Esophagus muscularis mucosa (tissue), 4 donors: ENCODE data around the gene CRYGC. TPM values are rescaled to one million over a fixed set of nuclear protein-coding genes. Genes with fewer than 3 reads are reported as not detected.
"Not testable (repeated sequence)": the region's sequence is repeated elsewhere in the genome, so short reads cannot be mapped to it uniquely, and the experiment has no call there.

Source experiments
- DNase-seq: peaks from one replicate; pipeline ENCODE4 v3.0.0-alpha.2; 2017; ENCODE audit errors: extremely low spot score
- H3K27ac ChIP-seq, 4 donors: fragments of 200-600 bp; sonication (generic); replicated peaks in 1 of 4; 1 replicate in 3 of 4; 2 replicates in 1 of 4; pipeline ENCODE4 v1.5.1; 2016 to 2019; ENCODE audit warnings: mild to moderate bottlenecking in 1 of 4
- H3K27me3 ChIP-seq, 4 donors: fragments of 200-600 bp; sonication (generic); one replicate each; pipeline versions ENCODE4 v1.5.1 to v1.6.0; 2016 to 2019
- H3K36me3 ChIP-seq, 4 donors: fragments of 200-600 bp; sonication (generic); one replicate each; pipeline ENCODE4 v1.5.1; 2016 to 2019
- H3K4me1 ChIP-seq, 4 donors: fragments of 200-600 bp; sonication (generic); one replicate each; pipeline ENCODE4 v1.5.1; 2016 to 2019
- H3K4me3 ChIP-seq, 4 donors: fragments of 200-600 bp; sonication (generic); 1 replicate in 2 of 4; 2 replicates in 2 of 4; pipeline ENCODE4 v1.5.1; 2016 to 2019; ENCODE audit warnings: mild to moderate bottlenecking in 4 of 4, moderate library complexity in 1 of 4
- H3K9me3 ChIP-seq, 4 donors: fragments of 200-600 bp; sonication (generic); 1 replicate in 3 of 4; 2 replicates in 1 of 4; pipeline ENCODE4 v1.5.1; 2016 to 2019
- CTCF ChIP-seq, 3 experiments: fragments of 200-600 bp in 2 of 3; fragments of 450-650 bp in 1 of 3; sonication (generic) in 2 of 3; IDR thresholded peaks; one replicate each; pipeline ENCODE4 v1.5.1; 2017 to 2019; ENCODE audit warnings: antibody characterized with exemption in 3 of 3, mild to moderate bottlenecking in 2 of 3, moderate library complexity in 1 of 3
- EP300 ChIP-seq: sonication (generic); formaldehyde crosslinking; IDR thresholded peaks from one replicate; pipeline ENCODE4 v1.6.1; 2017; ENCODE audit warnings: antibody characterized with exemption
- POLR2A ChIP-seq: fragments of 450-650 bp; IDR thresholded peaks from one replicate; pipeline ENCODE4 v1.6.1; 2017; ENCODE audit warnings: antibody characterized with exemption, moderate library complexity, mild to moderate bottlenecking, low read depth
- POLR2AphosphoS5 ChIP-seq, 2 donors: sonication (generic); formaldehyde crosslinking; IDR thresholded peaks; one replicate each; pipeline ENCODE4 v1.6.1; 2017; ENCODE audit warnings: antibody characterized with exemption in 2 of 2
- WGBS: methylation state at CpG from one replicate; pipeline ENCODE4 v1.1.5; 2018; 5-methylcytosine and 5-hydroxymethylcytosine counted together
- intact Hi-C: fragments of 100-400 bp; cut with DNase I; formaldehyde crosslinking; loops from one replicate; pipeline ENCODE4 v1.15.1; 2023
- total RNA-seq, 4 donors: library from RNA; depleted of rRNA; stranded (reverse); fragments of >200 nt; gene quantifications; one replicate each; pipeline versions ENCODE4 v1.1.0 to v1.2.1, GENCODE V29; 2016

The CRYGC gene
- total RNA-seq, 4 donors from 2014 or later, result not detected

- peaks cover 0 to 6% (median 0%) of the 10 kb centered on the region in 4 donors for H3K27me3 ChIP-seq
- no peaks in the 10 kb centered on the region for H3K9me3 ChIP-seq
- no peak for TF ChIP-seq POLR2A
- TF ChIP-seq POLR2AphosphoS5 (IDR thresholded peaks at IDR 0.05), result no peak
- TF ChIP-seq EP300, result no peak
- TF ChIP-seq CTCF (IDR thresholded peaks at IDR 0.05), result no peak
- no peak overlapping the region for H3K27ac ChIP-seq
- no peak overlapping the region for H3K4me3 ChIP-seq
- H3K4me1 ChIP-seq, result peaks cover 0 to under 1% (median under 1%) of the 10 kb centered on the region in 4 donors
- no peak for DNase-seq
- intact Hi-C loops, result no loop called here
- no peaks in the 10 kb centered on the region for H3K36me3 ChIP-seq
- WGBS, result 97% methylated on average over 3 of the region's 3 CpGs
These were observed 10.7 kb downstream of the CRYGC start for GRCh38 chr2:208118918-208119317.

GRCh38 chr2:208117390-208117789 is 12.2 kb downstream of the CRYGC start:
- intact Hi-C loops, H3K9me3 ChIP-seq, H3K27ac ChIP-seq, H3K4me1 ChIP-seq, H3K36me3 ChIP-seq, H3K4me3 ChIP-seq, DNase-seq: not testable (repeated sequence)
- 93% methylated on average over 11 of the region's 11 CpGs for WGBS
- H3K27me3 ChIP-seq, result peaks cover 0 to 13% (median 3%) of the 10 kb centered on the region in 4 donors

- H3K27me3 ChIP-seq, result peaks cover 0 to 23% (median 4%) of the 10 kb centered on the region in 4 donors
- no peak for DNase-seq
- H3K9me3 ChIP-seq, result no peaks in the 10 kb centered on the region
- intact Hi-C loops, result no loop called here
- 68% methylated on average over 7 of the region's 7 CpGs for WGBS
- H3K27ac ChIP-seq, result no peak overlapping the region
- H3K36me3 ChIP-seq, result no peaks in the 10 kb centered on the region
- H3K4me3 ChIP-seq, result no peak overlapping the region
- TF ChIP-seq POLR2AphosphoS5 (IDR thresholded peaks at IDR 0.05) (no peak), POLR2A (no peak), CTCF (IDR thresholded peaks at IDR 0.05) (no peak), EP300 (no peak)
- peaks cover 0 to 7% (median 6%) of the 10 kb centered on the region in 4 donors for H3K4me1 ChIP-seq
These were observed 16.7 kb downstream of the CRYGC start for GRCh38 chr2:208112969-208113368.

GRCh38 chr2:208112273-208112745 is 17.3 kb downstream of the CRYGC start:
- H3K4me1 ChIP-seq, intact Hi-C loops, H3K9me3 ChIP-seq, DNase-seq, H3K27ac ChIP-seq, H3K36me3 ChIP-seq: not testable (repeated sequence)
- Histone ChIP-seq H3K4me3 (peak overlapping the region in 2 of 4 donors; percentile 18 to 25), H3K27me3 (peaks cover 0 to 23% (median 4%) of the 10 kb centered on the region in 4 donors)
- WGBS, result 14% methylated on average over 22 of the region's 36 CpGs

- intact Hi-C loops, result no loop called here
- H3K27ac ChIP-seq, result no peak overlapping the region
- no peaks in the 10 kb centered on the region for H3K36me3 ChIP-seq
- no peaks in the 10 kb centered on the region for H3K9me3 ChIP-seq
- TF ChIP-seq POLR2AphosphoS5 (IDR thresholded peaks at IDR 0.05) (no peak), POLR2A (no peak), EP300 (no peak), CTCF (IDR thresholded peaks at IDR 0.05) (no peak)
- H3K4me3 ChIP-seq, result no peak overlapping the region
- 89% methylated on average over 3 of the region's 3 CpGs for WGBS
- peaks cover 0 to 4% (median 0%) of the 10 kb centered on the region in 4 donors for H3K27me3 ChIP-seq
- DNase-seq, result no peak
- H3K4me1 ChIP-seq, result peaks cover 0 to 9% (median 2%) of the 10 kb centered on the region in 4 donors
These were observed 26.0 kb downstream of the CRYGC start for GRCh38 chr2:208103616-208104015.
